ENCODE measurements around the gene PTPN13. TPM values are rescaled to one million over a fixed set of nuclear protein-coding genes. Genes with fewer than 3 reads are reported as not detected.

The PTPN13 gene, protein sequence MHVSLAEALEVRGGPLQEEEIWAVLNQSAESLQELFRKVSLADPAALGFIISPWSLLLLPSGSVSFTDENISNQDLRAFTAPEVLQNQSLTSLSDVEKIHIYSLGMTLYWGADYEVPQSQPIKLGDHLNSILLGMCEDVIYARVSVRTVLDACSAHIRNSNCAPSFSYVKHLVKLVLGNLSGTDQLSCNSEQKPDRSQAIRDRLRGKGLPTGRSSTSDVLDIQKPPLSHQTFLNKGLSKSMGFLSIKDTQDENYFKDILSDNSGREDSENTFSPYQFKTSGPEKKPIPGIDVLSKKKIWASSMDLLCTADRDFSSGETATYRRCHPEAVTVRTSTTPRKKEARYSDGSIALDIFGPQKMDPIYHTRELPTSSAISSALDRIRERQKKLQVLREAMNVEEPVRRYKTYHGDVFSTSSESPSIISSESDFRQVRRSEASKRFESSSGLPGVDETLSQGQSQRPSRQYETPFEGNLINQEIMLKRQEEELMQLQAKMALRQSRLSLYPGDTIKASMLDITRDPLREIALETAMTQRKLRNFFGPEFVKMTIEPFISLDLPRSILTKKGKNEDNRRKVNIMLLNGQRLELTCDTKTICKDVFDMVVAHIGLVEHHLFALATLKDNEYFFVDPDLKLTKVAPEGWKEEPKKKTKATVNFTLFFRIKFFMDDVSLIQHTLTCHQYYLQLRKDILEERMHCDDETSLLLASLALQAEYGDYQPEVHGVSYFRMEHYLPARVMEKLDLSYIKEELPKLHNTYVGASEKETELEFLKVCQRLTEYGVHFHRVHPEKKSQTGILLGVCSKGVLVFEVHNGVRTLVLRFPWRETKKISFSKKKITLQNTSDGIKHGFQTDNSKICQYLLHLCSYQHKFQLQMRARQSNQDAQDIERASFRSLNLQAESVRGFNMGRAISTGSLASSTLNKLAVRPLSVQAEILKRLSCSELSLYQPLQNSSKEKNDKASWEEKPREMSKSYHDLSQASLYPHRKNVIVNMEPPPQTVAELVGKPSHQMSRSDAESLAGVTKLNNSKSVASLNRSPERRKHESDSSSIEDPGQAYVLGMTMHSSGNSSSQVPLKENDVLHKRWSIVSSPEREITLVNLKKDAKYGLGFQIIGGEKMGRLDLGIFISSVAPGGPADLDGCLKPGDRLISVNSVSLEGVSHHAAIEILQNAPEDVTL (N-terminal part only)
- 10 to 100 TPM in 1 of 3 donors, 1 to 10 TPM in 2; 2.3 to 15.5 (median 5.8) TPM for polyA plus RNA-seq

DNA sequence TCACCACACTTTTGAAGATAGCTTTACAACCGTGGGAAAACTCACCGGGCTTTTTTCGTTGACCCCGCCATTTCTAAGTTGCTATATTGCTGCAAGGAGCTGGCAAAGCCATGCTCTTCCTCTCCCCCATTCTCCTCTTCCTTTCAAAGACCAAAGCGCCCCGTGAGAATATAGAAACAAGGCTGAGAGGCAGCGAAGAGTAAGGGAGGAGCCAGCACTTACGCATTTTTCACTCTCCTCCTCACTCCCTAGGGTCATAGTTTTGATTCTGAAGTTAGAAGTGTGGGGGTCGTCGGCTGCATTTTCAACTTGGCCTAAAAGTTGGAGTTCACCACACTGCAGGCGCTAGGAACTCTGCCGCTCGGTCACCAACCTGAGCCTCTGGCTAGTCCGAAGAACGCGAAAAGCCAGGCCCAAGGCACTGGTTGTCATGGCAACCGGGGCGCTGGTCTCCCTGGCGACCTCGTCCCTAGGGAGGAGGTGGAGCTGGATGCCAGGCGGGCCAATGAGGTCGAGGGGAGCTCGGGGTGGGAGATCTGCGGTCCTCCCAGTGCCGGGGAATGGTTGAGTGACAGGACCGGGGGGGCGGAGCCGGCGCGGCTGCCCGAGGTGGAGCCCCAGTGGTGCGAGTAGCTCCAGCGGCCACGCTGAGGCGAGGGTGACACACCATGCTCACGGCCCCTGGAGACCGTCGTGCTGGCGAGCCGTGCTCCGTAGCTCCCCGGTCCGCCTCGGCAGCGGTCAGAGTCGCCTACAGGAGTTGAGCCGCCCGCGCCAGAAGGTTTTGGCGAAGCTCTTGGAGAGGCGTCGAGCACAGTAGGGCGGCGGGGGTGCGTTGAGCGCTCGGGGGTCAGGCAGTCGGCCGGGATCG is at the start of gene PTPN13:
PTPN13 (plus strand) TSS at position 628 of the 871 bp plus-strand sequence. CDS start 40,942 bp downstream, outside the sequence.
- no peak within 1 kb of the TSS for H3K27ac ChIP-seq (ENCODE audit: low read depth, low read length)

DNA sequence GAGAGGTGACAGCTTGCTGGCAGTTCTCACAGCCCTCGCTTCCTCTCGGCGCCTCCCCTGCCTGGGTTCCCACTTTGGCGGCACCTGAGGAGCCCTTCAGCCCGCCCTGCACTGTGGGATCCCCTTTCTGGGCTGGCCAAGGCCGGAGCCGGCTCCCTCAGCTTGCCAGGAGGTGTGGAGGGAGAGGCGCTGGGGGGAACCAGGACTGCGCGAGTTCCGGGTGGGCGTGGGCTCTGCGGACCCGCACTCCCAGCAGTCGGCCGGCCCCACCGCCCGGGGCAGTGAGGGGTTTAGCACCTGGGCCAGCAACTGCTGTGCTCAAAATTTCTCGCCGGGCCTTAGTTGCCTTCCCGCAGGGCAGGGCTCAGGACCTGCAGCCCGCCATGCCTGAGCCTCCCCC is 47.0 kb upstream of the PTPN13 start:
- H3K27ac ChIP-seq (ENCODE audit: low read depth, low read length): no peak overlapping the region
- WGBS, 3 donors: 94 to 96% (median 96%) methylated on average over 18 to 22 of the region's 22 CpGs

More for the DNA sequence above, at the start of gene PTPN13:
- WGBS, 3 donors: 0 to 3% (median 2%) methylated on average over 57 to 60 of the region's 60 CpGs

DNA sequence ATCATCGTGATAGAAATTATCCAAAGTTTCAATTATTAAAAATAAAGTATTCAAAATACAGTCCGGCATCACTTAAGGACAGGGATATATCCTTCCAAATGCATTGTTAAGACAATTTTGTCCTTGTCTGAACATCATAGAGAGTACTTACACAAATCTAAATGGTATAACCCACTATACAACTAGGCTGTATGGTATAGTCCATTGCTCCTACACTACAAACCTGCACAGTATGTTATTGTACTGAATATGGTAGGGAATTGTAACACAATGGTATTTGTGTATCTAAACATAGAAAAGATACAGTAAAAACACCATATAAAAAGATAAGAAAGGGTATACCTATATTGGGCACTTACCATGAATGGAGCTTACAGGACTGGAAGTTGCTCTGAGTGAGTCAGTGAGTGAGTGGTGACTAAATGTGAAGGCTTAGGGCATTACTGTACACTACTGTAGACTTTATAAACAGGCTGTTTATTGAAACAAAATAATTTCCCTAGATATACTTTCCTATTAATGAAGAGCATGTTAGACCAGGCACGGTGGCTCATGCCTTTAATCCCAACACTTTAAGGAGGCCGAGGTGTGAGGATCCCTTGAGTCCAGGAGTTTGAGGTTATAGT is 44.8 kb upstream of the PTPN13 start:
- no peak overlapping the region for H3K27ac ChIP-seq (ENCODE audit: low read depth, low read length)
- WGBS, 3 donors: 91 to 96% (median 96%) methylated on average over 4 of the region's 4 CpGs

DNA sequence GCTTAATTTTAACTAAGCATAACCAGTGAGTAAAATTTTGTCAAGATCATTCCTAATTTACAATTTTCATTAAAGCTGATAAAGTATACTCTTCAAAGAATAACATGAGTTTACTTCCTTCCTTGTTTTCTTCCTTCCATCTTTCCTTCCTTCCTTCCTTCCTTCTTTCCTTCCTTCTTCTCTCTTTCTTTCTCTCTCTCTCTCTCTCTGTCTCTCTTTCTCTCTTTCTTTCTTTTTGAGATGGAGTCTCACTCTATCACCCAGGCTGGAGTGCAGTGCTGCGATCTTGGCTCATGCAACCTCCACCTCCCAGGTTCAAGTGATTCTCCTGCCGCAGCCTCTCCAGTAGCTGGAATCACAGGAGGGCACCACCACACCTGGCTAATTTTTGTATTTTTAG is 42.7 kb upstream of the PTPN13 start:
- 98 to 100% (median 100%) methylated on average over 2 of the region's 2 CpGs for WGBS, 3 donors
- H3K27ac ChIP-seq (ENCODE audit: low read depth, low read length): no peak overlapping the region

DNA sequence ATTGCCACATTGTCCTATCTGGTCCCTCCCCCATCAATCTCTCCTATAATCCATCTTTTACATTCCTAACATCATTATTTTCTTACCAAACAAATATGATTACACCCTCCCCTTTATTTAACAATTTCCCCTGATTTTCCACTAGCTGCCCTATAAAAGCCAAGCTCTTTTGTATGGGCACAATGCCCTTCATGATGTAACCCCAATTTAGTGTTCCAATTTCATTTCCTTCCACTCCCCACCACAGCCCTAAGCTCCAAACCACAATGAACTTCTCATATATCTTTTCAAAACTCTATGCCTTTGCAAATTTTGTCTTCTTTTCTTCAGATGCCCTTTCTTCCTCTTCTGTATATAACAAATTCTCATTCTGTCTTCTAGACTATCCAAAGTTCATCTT is 39.5 kb upstream of the PTPN13 start:
- H3K27ac ChIP-seq (ENCODE audit: low read depth, low read length): no peak overlapping the region

DNA sequence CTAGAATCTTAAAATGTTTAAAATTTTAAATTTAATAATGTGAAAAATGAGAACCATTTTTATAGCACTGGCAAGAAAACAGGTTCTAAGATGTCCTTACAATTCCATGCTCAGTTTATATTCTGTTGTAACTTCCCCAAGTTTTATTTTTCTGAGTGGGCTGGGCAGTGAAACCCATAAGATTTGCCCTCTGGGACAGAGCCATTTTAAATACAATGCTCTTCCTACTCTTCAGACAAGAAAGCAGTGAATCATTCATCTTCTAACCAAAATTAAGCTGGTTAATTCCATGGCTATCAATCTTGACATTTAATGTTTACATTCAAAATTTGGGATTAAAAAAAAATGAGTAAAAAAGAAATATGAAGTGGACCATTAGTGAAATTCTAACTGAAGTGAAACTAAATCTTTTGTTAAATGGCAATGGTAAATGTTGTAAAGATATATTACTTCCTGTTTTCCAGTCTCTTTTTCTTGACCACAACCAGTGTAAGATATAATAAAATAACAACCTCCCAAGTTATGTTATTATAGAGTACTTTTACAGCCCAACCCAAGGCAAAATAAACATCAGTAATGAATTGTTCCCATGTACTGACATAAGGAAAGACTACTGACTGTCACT is 37.2 kb upstream of the PTPN13 start:
- H3K27ac ChIP-seq (ENCODE audit: low read depth, low read length): no peak overlapping the region

DNA sequence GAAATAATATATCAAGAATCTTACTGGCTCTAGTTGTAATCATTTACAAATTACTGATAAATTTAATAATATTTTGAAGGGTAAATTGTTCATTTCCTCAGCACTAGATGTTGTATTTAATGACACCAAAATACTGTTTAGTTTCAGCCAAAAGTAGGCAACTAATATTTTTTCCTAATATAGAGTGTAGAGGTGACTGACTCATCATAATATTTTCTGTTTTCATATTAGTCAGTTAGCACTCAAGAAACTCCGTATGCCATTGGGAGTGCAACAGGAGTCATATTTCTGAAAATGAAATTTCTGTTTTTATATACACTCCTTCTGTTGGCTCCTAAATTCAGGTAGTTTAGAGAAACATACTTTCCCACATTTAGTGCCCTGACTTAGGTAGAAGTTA is 36.6 kb upstream of the PTPN13 start:
- H3K27ac ChIP-seq (ENCODE audit: low read depth, low read length): no peak overlapping the region
- 58 to 79% (median 79%) methylated on average over 1 of the region's 1 CpG for WGBS, 3 donors

DNA sequence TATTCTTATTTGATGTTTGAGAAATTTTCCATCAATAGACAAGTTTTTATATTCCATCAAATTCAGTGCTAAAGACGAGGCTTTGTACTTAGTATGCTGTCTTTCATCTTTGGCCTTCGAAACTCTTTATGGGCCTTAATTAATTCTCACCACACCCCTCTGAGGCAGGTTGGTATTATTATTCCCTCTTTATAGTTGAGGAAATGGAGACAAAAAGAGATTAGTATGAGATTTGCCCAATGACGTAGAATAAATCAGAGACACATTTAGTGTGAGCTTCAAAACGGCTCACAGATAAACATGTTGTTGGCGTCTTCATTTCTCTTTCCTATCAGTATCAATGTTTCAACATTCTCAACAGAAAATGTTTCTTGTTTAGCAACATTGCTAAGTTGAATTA is 35.9 kb upstream of the PTPN13 start:
- 93 to 95% (median 94%) methylated on average over 5 of the region's 5 CpGs for WGBS, 3 donors
- no peak overlapping the region for H3K27ac ChIP-seq (ENCODE audit: low read depth, low read length)

DNA sequence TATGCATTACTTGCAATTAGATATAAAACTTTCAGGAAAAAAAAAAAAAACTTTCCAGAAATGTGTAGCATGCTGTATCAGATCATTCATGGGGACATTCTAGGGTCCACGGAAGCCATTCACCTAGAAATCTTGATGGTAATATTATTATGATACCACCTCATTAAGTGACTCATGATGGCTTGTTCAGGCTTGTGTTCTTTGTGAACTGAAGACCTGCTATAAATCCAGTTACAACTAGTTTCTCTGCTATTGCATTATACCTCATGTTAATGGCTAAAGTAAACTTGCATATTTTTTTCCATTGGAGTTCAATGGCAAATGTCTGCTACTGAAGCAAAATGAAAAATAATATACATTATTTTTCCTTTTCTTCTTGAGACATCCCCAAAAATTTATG is 35.3 kb upstream of the PTPN13 start:
- H3K27ac ChIP-seq (ENCODE audit: low read depth, low read length): no peak overlapping the region
- WGBS, 3 donors: 88 to 93% (median 93%) methylated on average over 1 of the region's 1 CpG

DNA sequence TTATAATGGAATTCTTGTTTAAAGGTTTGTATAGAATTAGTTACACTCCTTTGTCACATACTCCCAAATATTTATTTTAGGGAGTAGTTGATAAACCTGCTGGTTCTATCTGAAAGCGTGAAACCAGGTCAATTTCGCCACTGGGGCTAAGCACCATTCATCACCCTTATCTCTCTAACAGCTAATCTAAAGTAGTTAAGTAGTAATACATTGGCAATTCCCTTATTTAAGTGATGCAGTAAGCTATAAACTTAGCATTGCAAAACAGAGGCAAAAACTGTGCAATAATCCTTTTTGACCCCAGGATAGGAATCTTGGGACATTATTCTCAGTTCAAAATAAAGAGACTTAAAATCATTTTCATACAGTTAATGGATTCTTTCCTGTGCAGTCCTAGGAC is 33.7 kb upstream of the PTPN13 start:
- 31 to 78% (median 73%) methylated on average over 2 of the region's 2 CpGs for WGBS, 3 donors
- no peak overlapping the region for H3K27ac ChIP-seq (ENCODE audit: low read depth, low read length)

DNA sequence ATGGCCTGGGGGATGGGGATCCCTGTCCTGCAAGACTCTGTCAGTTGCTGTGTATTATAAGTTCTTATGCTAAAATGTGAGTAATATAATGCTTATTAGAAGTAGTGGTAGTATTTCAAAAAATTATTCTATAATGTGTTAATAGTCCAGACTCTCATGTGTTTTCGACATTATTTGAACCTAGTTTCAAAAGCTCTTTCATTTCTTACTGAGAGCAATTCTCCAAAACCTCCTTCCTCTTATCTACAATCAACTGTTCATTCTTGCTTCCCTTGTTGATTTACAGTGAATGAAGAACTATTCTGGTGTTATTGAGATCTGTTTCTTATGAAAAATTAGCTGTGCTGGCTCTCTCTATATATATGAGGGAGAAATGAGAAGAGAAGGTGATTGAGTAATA is 32.9 kb upstream of the PTPN13 start:
- H3K27ac ChIP-seq (ENCODE audit: low read depth, low read length): no peak overlapping the region
- 52 to 75% (median 70%) methylated on average over 1 of the region's 1 CpG for WGBS, 3 donors

DNA sequence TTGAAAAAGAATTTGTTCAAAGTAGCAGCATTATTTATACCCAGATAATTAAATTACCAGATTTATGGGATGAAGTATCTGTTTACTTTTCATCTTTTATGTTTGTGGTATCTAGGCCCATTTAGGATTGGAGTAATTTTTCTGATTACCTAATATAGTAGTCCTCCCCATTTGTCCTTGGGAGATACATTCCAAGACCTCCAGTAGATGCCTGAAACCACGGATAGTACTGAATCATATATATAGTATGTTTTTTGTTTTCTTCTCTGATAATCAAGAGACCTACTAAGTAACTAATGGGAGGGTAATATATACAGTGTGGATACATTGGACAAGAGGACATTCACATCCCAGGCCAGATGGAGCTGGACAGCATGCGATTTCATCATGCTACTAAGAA is 30.7 kb upstream of the PTPN13 start:
- H3K27ac ChIP-seq (ENCODE audit: low read depth, low read length): no peak overlapping the region
- 93 to 96% (median 95%) methylated on average over 2 of the region's 2 CpGs for WGBS, 3 donors

DNA sequence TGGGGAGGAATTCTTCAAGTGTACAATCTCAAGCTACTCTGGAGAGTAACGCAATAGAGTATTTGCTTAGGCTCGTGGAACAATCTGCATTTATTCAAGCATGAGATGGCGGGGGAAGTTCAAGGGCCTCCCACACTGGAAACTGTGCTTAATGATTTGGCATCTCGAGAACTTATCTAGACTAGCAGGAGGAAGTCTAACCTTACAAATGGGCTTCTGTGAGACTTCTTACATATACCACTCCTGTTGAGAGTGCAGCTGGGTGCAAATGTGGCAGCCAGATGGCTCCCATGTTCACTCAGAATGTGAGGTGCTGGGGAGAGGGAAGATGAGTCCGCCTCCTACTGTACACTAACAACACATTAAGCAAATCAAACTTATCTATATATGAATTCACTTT is 29.3 kb upstream of the PTPN13 start:
- no peak overlapping the region for H3K27ac ChIP-seq (ENCODE audit: low read depth, low read length)
- 73 to 81% (median 73%) methylated on average over 5 of the region's 5 CpGs for WGBS, 3 donors

DNA sequence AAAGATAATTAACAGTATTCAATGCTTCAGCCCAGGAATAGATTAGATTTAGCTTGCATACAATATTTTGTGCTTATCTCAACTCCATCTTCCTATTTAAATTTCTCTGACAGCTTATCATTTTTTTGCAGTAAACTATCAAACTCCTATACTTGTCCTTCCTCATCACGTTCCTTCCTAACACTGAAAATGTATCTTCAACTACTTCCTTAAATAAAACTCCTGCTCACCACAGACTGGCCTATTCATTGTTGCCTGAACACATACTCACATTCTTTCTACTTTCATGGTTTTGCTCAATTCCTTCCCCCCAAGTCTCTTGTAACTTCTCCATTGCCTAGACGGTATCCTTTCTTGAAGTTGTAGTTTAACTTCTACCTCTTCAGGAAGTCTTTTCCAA is 28.5 kb upstream of the PTPN13 start:
- H3K27ac ChIP-seq (ENCODE audit: low read depth, low read length): no peak overlapping the region
- WGBS, 3 donors: 47 to 85% (median 53%) methylated on average over 2 of the region's 2 CpGs

DNA sequence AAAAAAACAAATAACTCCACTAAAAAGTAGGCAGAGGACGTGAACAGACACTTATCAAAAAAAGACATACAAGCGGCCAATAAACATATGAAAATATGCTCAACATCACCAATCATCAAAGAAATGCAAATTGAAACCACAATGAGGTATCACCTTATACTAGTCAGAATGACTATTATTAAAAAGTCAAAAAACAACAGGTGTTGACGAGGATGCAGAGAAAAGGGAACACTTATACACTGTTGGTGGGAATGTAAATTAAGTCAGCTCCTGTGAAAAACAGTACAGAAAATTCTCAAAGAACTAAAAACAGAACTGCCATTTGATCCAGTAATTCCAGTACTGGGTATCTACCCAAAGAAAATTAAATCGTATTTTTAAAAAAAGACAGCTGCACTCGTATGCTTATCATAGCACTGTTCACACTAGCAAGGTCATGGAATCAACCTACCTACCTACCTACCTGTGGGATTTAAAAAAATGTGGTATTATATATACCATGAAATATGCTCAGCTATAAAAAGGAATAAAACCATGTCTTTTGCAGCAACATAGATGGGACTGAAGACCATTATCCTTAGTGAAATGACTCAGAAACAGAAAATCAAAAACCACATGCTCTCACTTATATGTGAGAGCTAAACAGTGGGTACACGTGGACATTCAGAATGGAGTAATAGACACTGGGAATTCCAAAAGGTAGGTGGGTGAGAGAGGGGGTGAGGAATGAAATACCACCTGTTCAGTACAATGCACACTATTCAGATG is 24.8 kb upstream of the PTPN13 start:
- 73 to 91% (median 73%) methylated on average over 6 of the region's 6 CpGs for WGBS, 3 donors
- no peak overlapping the region for H3K27ac ChIP-seq (ENCODE audit: low read depth, low read length)

DNA sequence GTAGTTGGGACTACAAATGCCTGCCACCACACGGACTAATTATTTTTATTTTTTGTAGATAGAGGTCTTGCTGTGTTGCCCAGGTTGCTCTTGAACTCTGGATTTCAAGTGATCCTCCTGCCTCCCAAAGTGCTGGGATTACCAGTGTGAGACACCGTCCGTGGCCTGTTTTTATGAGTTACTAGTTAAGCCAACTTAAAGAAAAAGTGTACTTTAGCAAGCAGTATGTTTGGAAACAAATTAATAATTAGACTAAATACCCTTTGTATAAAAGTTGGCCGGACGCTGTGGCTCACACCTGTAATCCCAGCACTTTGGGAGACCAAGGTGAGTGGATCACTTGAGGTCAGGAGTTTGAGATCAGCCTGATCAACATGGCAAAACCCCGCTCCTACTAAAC is 14.2 kb upstream of the PTPN13 start:
- 71 to 95% (median 91%) methylated on average over 6 of the region's 6 CpGs for WGBS, 3 donors
- no peak overlapping the region for H3K27ac ChIP-seq (ENCODE audit: low read depth, low read length)

DNA sequence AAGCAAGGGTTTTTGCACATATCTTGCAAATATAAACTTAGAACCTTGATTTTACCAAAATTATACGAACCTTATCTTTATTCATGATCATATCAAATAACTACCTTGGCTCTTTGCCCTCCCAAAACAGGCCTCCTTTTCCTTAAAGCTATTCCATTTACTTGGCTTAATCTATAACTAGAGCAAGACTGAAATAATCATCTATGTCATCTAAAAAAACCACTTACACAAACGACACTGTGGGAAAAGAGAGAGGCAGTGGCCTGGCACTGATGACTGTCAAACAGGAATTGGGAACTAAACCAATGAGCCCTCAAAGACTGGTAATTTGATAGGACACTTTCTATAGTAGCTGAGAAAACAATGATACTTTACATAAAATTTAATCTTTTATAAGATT is 11.7 kb upstream of the PTPN13 start:
- WGBS, 3 donors: 12 to 28% (median 28%) methylated on average over 2 of the region's 2 CpGs
- H3K27ac ChIP-seq (ENCODE audit: low read depth, low read length): no peak overlapping the region
